ENCODE data around the gene LRMDA. TPM values are rescaled to one million over a fixed set of nuclear protein-coding genes. Genes with fewer than 3 reads are reported as not detected.

The LRMDA gene
- total and polyA plus RNA-seq, 2 of the 13 experiments (the other 11 are each of a cell fraction or from before 2014, with no cell fraction given): 13.4 to 22.0 TPM

GRCh38 chr10:76160446-76161300, 729.2 kb downstream of the LRMDA start:
- Histone ChIP-seq H3K4me2 (ENCODE audit: low read depth, low read length) (no peak overlapping the region), H3K9ac (ENCODE audit: insufficient read depth, low read depth, low read length) (no peak overlapping the region), H3K36me3 (replicated peaks in 1 of 2; ENCODE audit: control insufficient read depth in 1 of 2, insufficient read depth in 2 of 2, low read length in 2 of 2) (no peaks in the 10 kb centered on the region), H3K4me1 (ENCODE audit: insufficient read depth, low read length) (no peaks in the 10 kb centered on the region), H3K4me3 (replicated peaks in 1 of 3; ENCODE audit: insufficient read depth in 1 of 3, low read depth in 2 of 3, low read length in 3 of 3) (no peak overlapping the region), H3K79me2 (ENCODE audit: insufficient read depth, low read length) (no peaks in the 10 kb centered on the region), H3K27ac (ENCODE audit: extremely low read length, insufficient read depth, low read length) (no peak overlapping the region), H3K27me3 (ENCODE audit: control insufficient read depth in 1 of 2, insufficient read depth in 2 of 2, low read length in 2 of 2) (no peaks in the 10 kb centered on the region), H3K9me3 (ENCODE audit: low read length) (no peaks in the 10 kb centered on the region; the same call in 1 of the 2 replicates), H4K20me1 (ENCODE audit: insufficient read depth, low read length) (no peaks in the 10 kb centered on the region), H2AFZ (ENCODE audit: low read length) (no peak overlapping the region)
- in situ Hi-C loops (cut with HindIII; ENCODE audit: extremely low pct_ligation_motif_present, low pct_unique_long_range_greater_than_20kb) (no loop called here), intact Hi-C loops (cut with micrococcal nuclease; ENCODE audit: unreplicated experiment) (no loop called here)
- ChIA-PET CTCF (ENCODE audit: low intra/inter-chr PET ratio, low total read pairs) (no interaction called here), POLR2A (interaction anchor here (1.8 kb wide), 1 partner anchor 10 kb away, joined by 5 read pairs; no protein-coding TSS in a partner anchor)
- ATAC-seq (no peak), FAIRE-seq (no peak), DNase-seq (ENCODE audit: low spot score) (no peak)
- no TSS peak for BruUV-seq (replicated peaks)
- TF ChIP-seq JUN (CRISPR knock-in tag; IDR thresholded peaks at IDR 0.05) (no peak), ATF6 (CRISPR knock-in tag; conservative IDR thresholded peaks at IDR 0.05) (no peak), ZNF7 (CRISPR knock-in tag; IDR thresholded peaks at IDR 0.05) (no peak), SUZ12 (IDR thresholded peaks at IDR 0.05; ENCODE audit: low read depth, low read length) (no peak), ZNF512 (CRISPR knock-in tag; IDR thresholded peaks at IDR 0.05) (no peak), STAT5B (CRISPR knock-in tag; IDR thresholded peaks at IDR 0.05) (no peak), ZNF891 (CRISPR knock-in tag; IDR thresholded peaks at IDR 0.05) (no peak), RFX5 (IDR thresholded peaks at IDR 0.05; ENCODE audit: low read depth, low read length) (no peak)
- 89% methylated on average over 12 of the region's 12 CpGs for WGBS (ENCODE audit: low lambda C conversion rate)

Data from HepG2 (cell line).